Stimulated activated effector memory CD8-positive, alpha-beta T cell treated with anti-CD3 and anti-CD28 coated beads, Interleukin-12 subunit alpha, Interleukin-12 subunit beta, amount 100 ng/mL, for 72 hours (primary cell): ENCODE results near the gene MARCHF10.
A peak's percentile ranks its signal among the peaks of the same experiment; 100 is the strongest.

Source experiments
- ATAC-seq: fragments of 150-1000 bp; cut with Tn5 transposase; 2 replicates; pipeline ENCODE4 v1.10.0; 2021
- DNase-seq, 2 donors: peaks; one replicate each; pipeline ENCODE4 v3.0.0; 2021 to 2022; ENCODE audit warnings: low spot score in 2 of 2
- H3K27ac Mint-ChIP-seq: one replicate; pipeline ENCODE4 v1.8.0; 2022; ENCODE audit warnings: mild to moderate bottlenecking, mixed read lengths
- H3K36me3 Mint-ChIP-seq: one replicate; pipeline ENCODE4 v1.8.0; 2022; ENCODE audit warnings: mild to moderate bottlenecking, mixed read lengths
- H3K4me1 Mint-ChIP-seq: one replicate; pipeline ENCODE4 v1.8.0; 2022; ENCODE audit warnings: mixed read lengths
- H3K4me3 Mint-ChIP-seq: one replicate; pipeline ENCODE4 v1.8.0; 2022; ENCODE audit warnings: mild to moderate bottlenecking, mixed read lengths
- H3K9me3 Mint-ChIP-seq: one replicate; pipeline ENCODE4 v1.8.0; 2022; ENCODE audit warnings: mixed read lengths

Gene MARCHF10

GRCh38 chr17:62727916-62728672 is 80.0 kb downstream of the MARCHF10 start:
- Mint-ChIP-seq H3K9me3 (no peaks in the 10 kb centered on the region), H3K4me3 (no peak overlapping the region), H3K4me1 (peaks cover 33% of the 10 kb centered on the region), H3K27ac (no peak overlapping the region), H3K36me3 (peaks cover 6% of the 10 kb centered on the region)
- ATAC-seq (no peak), DNase-seq (no peak)

GRCh38 chr17:62725791-62726249 is 82.3 kb downstream of the MARCHF10 start:
- no peak for DNase-seq
- Mint-ChIP-seq H3K36me3 (peaks cover 6% of the 10 kb centered on the region), H3K4me3 (no peak overlapping the region), H3K27ac (no peak overlapping the region), H3K4me1 (peaks cover 35% of the 10 kb centered on the region), H3K9me3 (no peaks in the 10 kb centered on the region)
- no peak for ATAC-seq

GRCh38 chr17:62724398-62725146 is 83.5 kb downstream of the MARCHF10 start:
- ATAC-seq (peak; percentile 99), DNase-seq (peak; percentile 50 to 82)
- H3K4me1 Mint-ChIP-seq: peaks cover 44% of the 10 kb centered on the region
- peak overlapping the region; percentile 13 for H3K27ac Mint-ChIP-seq
- H3K4me3 Mint-ChIP-seq: peak overlapping the region; percentile 49
- H3K36me3 Mint-ChIP-seq: peaks cover 6% of the 10 kb centered on the region
- no peaks in the 10 kb centered on the region for H3K9me3 Mint-ChIP-seq

- H3K36me3 Mint-ChIP-seq: peaks cover 6% of the 10 kb centered on the region
- H3K4me1 Mint-ChIP-seq: peaks cover 49% of the 10 kb centered on the region
- DNase-seq (no peak), ATAC-seq (no peak)
- peak overlapping the region; percentile 49 for H3K4me3 Mint-ChIP-seq
- H3K27ac Mint-ChIP-seq: no peak overlapping the region
- no peaks in the 10 kb centered on the region for H3K9me3 Mint-ChIP-seq
Observed at GRCh38 chr17:62723842-62724241, 84.3 kb downstream of the MARCHF10 start.

GRCh38 chr17:62722625-62723024 is 85.5 kb downstream of the MARCHF10 start:
- Mint-ChIP-seq H3K27ac (no peak overlapping the region), H3K36me3 (peaks cover 6% of the 10 kb centered on the region), H3K4me3 (no peak overlapping the region), H3K9me3 (no peaks in the 10 kb centered on the region), H3K4me1 (peaks cover 61% of the 10 kb centered on the region)
- no peak for DNase-seq
- ATAC-seq: no peak

- no peak overlapping the region for H3K4me3 Mint-ChIP-seq
- ATAC-seq (no peak), DNase-seq (no peak)
- peaks cover 53% of the 10 kb centered on the region for H3K4me1 Mint-ChIP-seq
- no peaks in the 10 kb centered on the region for H3K9me3 Mint-ChIP-seq
- no peak overlapping the region for H3K27ac Mint-ChIP-seq
- H3K36me3 Mint-ChIP-seq: peaks cover 6% of the 10 kb centered on the region
Observed at GRCh38 chr17:62720126-62720850, 87.8 kb downstream of the MARCHF10 start.

GRCh38 chr17:62719586-62719985 is 88.5 kb downstream of the MARCHF10 start:
- H3K4me1 Mint-ChIP-seq: peaks cover 46% of the 10 kb centered on the region
- H3K36me3 Mint-ChIP-seq: peaks cover under 1% of the 10 kb centered on the region
- H3K9me3 Mint-ChIP-seq: no peaks in the 10 kb centered on the region
- no peak for ATAC-seq
- no peak overlapping the region for H3K27ac Mint-ChIP-seq
- DNase-seq: no peak
- H3K4me3 Mint-ChIP-seq: no peak overlapping the region

- Mint-ChIP-seq H3K9me3 (no peaks in the 10 kb centered on the region), H3K4me3 (no peak overlapping the region), H3K4me1 (peaks cover 35% of the 10 kb centered on the region), H3K27ac (no peak overlapping the region), H3K36me3 (no peaks in the 10 kb centered on the region)
- ATAC-seq (peak; percentile 90), DNase-seq (no peak)
Observed at GRCh38 chr17:62718429-62718828, 89.7 kb downstream of the MARCHF10 start.

- H3K36me3 Mint-ChIP-seq: no peaks in the 10 kb centered on the region
- H3K4me1 Mint-ChIP-seq: peaks cover 29% of the 10 kb centered on the region
- DNase-seq: no peak
- ATAC-seq: peak; percentile 60
- no peak overlapping the region for H3K4me3 Mint-ChIP-seq
- no peaks in the 10 kb centered on the region for H3K9me3 Mint-ChIP-seq
- H3K27ac Mint-ChIP-seq: no peak overlapping the region
Observed at GRCh38 chr17:62717889-62718288, 90.2 kb downstream of the MARCHF10 start.

GRCh38 chr17:62717589-62717855 is 90.6 kb downstream of the MARCHF10 start:
- Mint-ChIP-seq H3K4me1 (peaks cover 29% of the 10 kb centered on the region), H3K9me3 (no peaks in the 10 kb centered on the region), H3K4me3 (no peak overlapping the region), H3K36me3 (no peaks in the 10 kb centered on the region), H3K27ac (no peak overlapping the region)
- ATAC-seq (no peak), DNase-seq (no peak)

GRCh38 chr17:62716834-62717588 is 91.1 kb downstream of the MARCHF10 start:
- DNase-seq (no peak), ATAC-seq (no peak)
- H3K4me3 Mint-ChIP-seq: no peak overlapping the region
- no peak overlapping the region for H3K27ac Mint-ChIP-seq
- H3K9me3 Mint-ChIP-seq: no peaks in the 10 kb centered on the region
- peaks cover 32% of the 10 kb centered on the region for H3K4me1 Mint-ChIP-seq
- no peaks in the 10 kb centered on the region for H3K36me3 Mint-ChIP-seq

GRCh38 chr17:62715882-62716390 is 92.2 kb downstream of the MARCHF10 start:
- Mint-ChIP-seq H3K36me3 (no peaks in the 10 kb centered on the region), H3K27ac (no peak overlapping the region), H3K4me1 (peaks cover 36% of the 10 kb centered on the region), H3K4me3 (no peak overlapping the region), H3K9me3 (no peaks in the 10 kb centered on the region)
- no peak for DNase-seq
- no peak for ATAC-seq

- no peaks in the 10 kb centered on the region for H3K9me3 Mint-ChIP-seq
- ATAC-seq: no peak
- H3K36me3 Mint-ChIP-seq: no peaks in the 10 kb centered on the region
- H3K4me1 Mint-ChIP-seq: peaks cover 25% of the 10 kb centered on the region
- no peak for DNase-seq
- no peak overlapping the region for H3K27ac Mint-ChIP-seq
- no peak overlapping the region for H3K4me3 Mint-ChIP-seq
Observed at GRCh38 chr17:62714016-62714777, 93.9 kb downstream of the MARCHF10 start.

- DNase-seq: no peak
- no peak for ATAC-seq
- Mint-ChIP-seq H3K4me1 (peaks cover 17% of the 10 kb centered on the region), H3K9me3 (no peaks in the 10 kb centered on the region), H3K4me3 (no peak overlapping the region), H3K27ac (no peak overlapping the region), H3K36me3 (no peaks in the 10 kb centered on the region)
Observed at GRCh38 chr17:62713086-62713881, 94.8 kb downstream of the MARCHF10 start.
